ENCODE measurements around the gene CDK10.
"Not testable (repeated sequence)": the region's sequence is repeated elsewhere in the genome, so short reads cannot be mapped to it uniquely, and the experiment has no call there.

The CDK10 gene

GRCh38 chr16:89696670-89697128 is 10.2 kb downstream of the CDK10 start:
- peak; percentile 66 for DNase-seq

GRCh38 chr16:89697161-89697615 is 10.7 kb downstream of the CDK10 start:
- DNase-seq: no peak

- no peak for DNase-seq
Observed at GRCh38 chr16:89697616-89698331, 11.3 kb downstream of the CDK10 start.

- DNase-seq: not testable (repeated sequence)
Observed at GRCh38 chr16:89698717-89699116, 12.2 kb downstream of the CDK10 start.

GRCh38 chr16:89699629-89700099 is 13.2 kb downstream of the CDK10 start:
- DNase-seq: not testable (repeated sequence)

GRCh38 chr16:89700100-89700648 is 13.7 kb downstream of the CDK10 start:
- DNase-seq: peak; percentile 96

GRCh38 chr16:89700649-89701424 is 14.3 kb downstream of the CDK10 start:
- peak; percentile 63 for DNase-seq

- peak; percentile 97 for DNase-seq
Observed at GRCh38 chr16:89701425-89702406, 15.2 kb downstream of the CDK10 start, which contains the start of gene SPATA2L. TSS of gene SPATA2L (minus strand) at chr16:89701705. CDS start at chr16:89701232, 473 bp downstream.

- no peak for DNase-seq
Observed at GRCh38 chr16:89704281-89704680, 17.8 kb downstream of the CDK10 start.

- no peak for DNase-seq
Observed at GRCh38 chr16:89705006-89705405, 18.5 kb downstream of the CDK10 start.

GRCh38 chr16:89706518-89707260 is 20.2 kb downstream of the CDK10 start:
- DNase-seq: no peak

GRCh38 chr16:89707695-89708094 is 21.2 kb downstream of the CDK10 start:
- no peak for DNase-seq

GRCh38 chr16:89708481-89708931 is 22.0 kb downstream of the CDK10 start:
- DNase-seq: no peak

- DNase-seq: no peak
Observed at GRCh38 chr16:89709166-89709565, 22.7 kb downstream of the CDK10 start.

GRCh38 chr16:89709716-89710432 is 23.4 kb downstream of the CDK10 start:
- DNase-seq: no peak

GRCh38 chr16:89710709-89711564 is 24.4 kb downstream of the CDK10 start:
- DNase-seq: no peak

GRCh38 chr16:89711601-89712273 is 25.2 kb downstream of the CDK10 start:
- peak; percentile 67 for DNase-seq

GRCh38 chr16:89712274-89712781 is 25.8 kb downstream of the CDK10 start:
- no peak for DNase-seq

- DNase-seq: no peak
Observed at GRCh38 chr16:89716493-89716892, 30.0 kb downstream of the CDK10 start.
